Measurements from ENCODE around the gene AKR1A1.
"Not testable (repeated sequence)": the region's sequence is repeated elsewhere in the genome, so short reads cannot be mapped to it uniquely, and the experiment has no call there.

The AKR1A1 gene

DNA sequence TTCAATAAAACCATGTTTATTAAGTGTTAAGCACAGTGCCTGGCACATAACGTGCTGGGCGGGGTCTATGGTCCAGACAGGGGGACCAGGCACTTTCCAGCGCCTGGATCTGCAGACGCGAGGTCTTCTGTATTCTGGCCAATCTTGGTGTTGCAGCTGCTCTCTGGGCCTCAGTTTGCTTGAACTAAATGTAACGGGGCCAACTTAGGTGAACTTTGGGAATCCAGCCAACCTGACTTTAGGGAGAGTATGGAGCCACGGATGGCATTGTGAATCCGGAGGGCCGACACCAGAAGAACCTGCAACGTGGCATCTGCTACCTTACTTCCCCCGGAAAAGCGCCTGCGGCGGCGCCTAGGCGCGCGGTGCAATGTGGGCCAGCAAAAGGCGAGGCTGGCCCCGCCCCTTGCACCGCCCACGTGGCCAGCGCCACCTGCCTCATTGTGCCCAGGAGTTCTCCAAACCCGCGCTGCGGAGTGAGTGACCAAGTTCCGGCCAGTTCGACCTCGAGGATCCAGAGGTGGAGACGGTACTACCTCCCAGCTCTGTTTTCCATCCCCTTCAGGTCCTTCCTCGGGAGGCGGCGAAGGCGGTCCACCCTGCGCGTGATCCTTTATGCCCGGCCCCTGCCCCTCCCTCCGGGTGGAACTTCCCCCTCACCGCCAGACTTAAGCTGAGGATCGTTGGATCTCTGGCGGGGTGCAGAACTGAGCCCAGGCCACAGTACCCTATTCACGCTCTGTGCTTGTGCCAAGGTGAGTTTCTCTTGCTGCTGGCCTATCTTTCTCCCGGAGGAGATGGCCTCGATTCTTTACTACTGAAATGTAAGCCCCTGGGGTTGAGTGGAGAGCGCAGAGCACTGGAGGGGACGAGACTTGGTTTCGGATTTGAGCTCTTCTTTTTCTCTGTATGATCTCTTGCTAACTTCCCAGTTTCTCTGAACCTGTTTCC, at the start of gene AKR1A1:
Gene AKR1A1 (plus strand): TSS at position 426 of the 951 bp plus-strand sequence. CDS start 10,969 bp downstream, outside the sequence.
- peak; percentile 86 for DNase-seq (ENCODE audit: low spot score)

DNA sequence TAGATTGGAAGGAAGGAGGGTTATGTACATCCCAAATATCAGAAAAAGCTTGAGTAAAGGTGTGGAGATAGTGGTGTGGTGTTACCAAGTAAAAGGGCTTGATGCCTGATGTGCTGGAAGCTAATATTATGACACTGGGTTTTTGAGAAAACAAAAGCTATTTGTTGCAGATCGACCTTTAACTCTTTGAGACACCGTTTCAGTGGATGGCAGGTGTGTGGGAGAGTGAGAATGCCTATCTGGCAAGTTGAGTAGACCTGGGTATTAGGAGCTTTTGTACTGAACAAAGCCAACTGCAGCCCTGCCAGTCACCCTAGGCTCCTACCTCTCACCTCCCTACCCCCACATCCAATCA, 49.1 kb upstream of the AKR1A1 start:
- no peak for DNase-seq (ENCODE audit: low spot score)

DNA sequence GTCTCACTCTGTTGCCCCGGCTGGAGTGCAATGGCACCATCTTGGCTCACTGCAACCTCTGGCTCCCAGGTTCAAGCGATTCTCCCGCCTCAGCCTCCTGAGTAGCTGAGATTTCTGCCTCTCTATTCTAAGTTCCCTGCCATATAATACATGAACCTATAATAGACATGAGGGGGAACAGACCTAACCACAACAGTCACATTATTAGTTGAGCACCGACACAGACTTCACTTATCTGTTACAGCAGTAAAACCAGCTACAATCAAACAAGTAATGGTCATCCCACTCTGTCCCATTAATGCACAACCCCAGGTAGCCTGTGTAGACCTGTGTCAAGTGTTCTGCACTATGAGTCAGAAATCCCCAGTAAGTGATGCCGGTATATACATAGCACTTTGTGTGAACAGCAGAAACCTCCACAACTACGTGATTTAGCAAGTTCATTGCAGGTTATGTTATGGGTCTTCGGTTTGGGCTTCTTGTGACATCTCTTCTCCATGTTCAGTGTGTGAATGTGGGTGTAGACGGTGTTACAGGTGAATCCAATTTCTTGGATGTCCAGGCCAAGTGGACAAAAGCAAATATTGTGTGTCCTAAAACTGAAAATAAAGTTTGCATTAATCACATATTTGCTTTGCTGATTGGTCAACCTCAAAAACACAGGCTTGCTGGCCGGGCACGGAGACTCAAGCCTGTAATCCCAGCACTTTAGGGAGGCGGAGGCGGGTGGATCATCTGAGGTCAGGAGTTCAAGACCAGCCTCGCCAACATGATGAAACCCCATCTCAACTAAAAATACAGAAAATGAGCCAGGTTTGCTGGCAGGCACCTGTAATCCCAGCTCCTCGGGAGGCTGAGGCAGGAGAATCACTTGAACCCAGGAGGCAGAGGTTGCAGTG, 46.9 kb upstream of the AKR1A1 start:
- DNase-seq (ENCODE audit: low spot score) = no peak

GRCh38 chr1:45507195-45507594, 43.4 kb upstream of the AKR1A1 start:
- no peak for DNase-seq (ENCODE audit: low spot score)

GRCh38 chr1:45507893-45508292, 42.7 kb upstream of the AKR1A1 start:
- no peak for DNase-seq (ENCODE audit: low spot score)

GRCh38 chr1:45508295-45509151, 42.1 kb upstream of the AKR1A1 start:
- DNase-seq (ENCODE audit: low spot score) = no peak

DNA sequence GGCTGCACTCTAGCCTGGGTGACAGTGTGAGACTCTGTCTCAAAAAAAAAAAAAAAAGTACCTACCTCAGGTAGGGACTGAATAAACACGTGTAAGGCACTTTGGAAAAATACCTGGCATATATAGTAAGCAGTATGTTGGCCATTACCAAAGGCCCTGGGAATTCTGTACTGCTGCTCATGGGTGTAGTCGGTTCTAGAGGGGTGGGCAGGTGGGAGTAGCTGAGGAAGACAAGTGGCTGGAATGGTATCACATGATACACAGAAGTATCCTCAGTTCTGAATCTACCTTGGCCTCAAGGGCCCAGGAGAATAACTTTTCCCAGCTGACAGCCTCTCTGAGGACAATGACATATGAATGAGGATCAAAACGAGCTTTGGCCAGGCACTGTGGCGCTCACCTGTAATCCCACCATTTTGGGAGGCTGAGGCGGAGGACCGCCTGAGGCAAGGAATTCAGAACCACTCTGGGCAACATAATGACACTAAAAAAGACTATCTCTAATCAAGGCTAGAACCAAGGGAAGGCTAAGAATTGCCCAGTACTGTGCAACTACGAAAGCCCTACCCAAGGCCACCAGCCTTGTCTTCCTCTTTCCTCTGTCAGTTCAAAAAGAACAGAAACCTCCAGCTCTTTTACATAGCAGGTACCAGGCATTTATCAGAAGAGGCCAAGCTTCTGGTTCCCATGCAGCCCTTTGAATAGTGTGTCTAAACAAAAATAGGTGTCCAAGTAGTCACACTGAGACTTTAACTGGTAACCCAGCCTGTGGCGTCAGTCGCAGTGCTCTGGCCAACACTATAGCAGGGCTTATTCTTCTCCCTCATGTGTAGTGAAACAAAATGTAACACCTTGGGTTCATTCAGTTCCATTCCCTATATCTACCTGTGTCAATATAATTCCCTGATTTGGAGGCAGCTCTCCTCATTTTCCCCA, 40.3 kb upstream of the AKR1A1 start:
- DNase-seq (ENCODE audit: low spot score) = no peak

DNA sequence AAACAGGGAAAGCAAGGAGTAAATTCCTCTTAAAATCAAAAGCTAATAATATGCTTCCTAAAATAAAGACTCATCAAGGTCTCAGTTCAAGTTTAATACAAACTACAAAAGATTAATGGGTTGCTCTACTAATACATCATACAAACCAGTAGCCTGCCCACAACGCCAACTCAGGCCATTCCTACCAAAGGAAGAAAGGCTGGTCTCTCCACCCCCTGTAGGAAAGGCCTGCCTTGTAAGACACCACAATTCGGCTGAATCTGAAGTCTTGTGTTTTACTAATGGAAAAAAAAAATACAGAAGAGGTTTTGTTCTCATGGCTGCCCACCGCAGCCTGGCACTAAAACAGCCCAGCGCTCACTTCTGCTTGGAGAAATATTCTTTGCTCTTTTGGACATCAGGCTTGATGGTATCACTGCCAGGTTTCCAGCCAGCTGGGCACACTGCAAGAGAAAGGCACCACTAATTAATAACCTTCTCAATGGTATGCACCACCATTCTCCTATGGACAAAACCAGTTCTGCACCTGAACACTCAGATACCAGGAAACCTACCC, 39.6 kb upstream of the AKR1A1 start:
- DNase-seq (ENCODE audit: low spot score) = no peak

DNA sequence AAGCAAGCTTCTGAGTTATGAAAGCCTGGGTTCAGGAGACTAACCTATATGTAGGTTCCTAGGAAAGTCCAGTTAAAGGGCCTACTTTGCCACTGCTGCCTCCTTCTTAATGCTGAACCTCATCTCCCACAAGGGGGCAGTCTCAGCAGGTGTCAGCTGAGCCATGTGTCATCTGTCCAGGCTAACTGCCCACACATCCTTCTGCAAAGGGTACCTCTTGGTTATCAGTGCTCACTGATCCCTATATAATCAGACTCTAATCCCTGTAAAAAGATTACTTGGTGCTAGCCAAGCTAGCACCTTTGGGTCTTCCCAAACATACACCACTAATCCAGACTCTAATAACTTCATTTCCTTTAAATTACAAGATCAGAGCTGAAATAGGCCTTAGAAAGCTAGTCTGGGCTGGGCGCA, 38.0 kb upstream of the AKR1A1 start:
- peak; percentile 33 for DNase-seq (ENCODE audit: low spot score)

GRCh38 chr1:45513532-45514260, 36.9 kb upstream of the AKR1A1 start:
- DNase-seq (ENCODE audit: low spot score) = not testable (repeated sequence)

- no peak for DNase-seq (ENCODE audit: low spot score)
These were observed 34.6 kb upstream of the AKR1A1 start for GRCh38 chr1:45516036-45516435.

GRCh38 chr1:45516465-45516864, 34.2 kb upstream of the AKR1A1 start:
- DNase-seq (ENCODE audit: low spot score) = no peak

DNA sequence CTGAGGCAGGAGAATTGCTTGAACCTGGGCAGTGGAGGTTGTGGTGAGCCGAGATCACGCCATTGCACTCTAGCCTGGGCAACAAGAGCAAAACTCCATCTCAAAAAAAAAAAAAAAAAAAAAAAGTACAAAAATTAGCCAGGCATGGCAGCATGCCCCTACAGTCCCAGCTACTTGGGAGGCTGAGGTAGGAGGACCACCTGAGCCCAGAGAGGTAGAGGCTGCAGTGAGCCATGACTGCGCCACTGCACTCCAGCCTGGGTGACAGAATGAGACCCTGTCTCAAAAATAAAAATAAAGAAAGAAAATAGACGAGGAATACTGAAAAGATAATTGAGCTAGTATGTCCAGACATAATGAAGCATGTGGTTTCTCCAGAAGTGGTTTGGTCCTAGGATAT, 32.3 kb upstream of the AKR1A1 start:
- not testable (repeated sequence) for DNase-seq (ENCODE audit: low spot score)

- DNase-seq (ENCODE audit: low spot score) = no peak
These were observed 31.7 kb upstream of the AKR1A1 start for GRCh38 chr1:45518910-45519309.

DNA sequence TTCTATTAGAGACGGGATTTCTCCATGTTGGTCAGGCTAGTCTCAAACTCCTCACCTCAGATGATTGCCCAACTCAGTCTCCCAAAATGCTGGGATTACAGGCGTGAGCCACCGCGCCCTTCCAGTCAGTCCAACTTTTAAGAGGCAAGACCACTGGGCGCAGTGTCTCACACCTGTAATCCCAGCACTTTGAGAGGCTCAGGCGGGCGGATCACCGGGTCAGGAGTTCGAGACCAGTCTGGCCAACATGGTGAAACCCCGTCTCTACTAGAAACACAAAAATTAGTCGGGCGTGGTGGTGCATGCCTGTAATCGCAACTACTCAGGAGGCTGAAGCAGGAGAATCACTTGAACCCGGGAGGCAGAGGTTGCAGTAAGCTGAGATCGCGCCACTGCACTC, 30.9 kb upstream of the AKR1A1 start:
- DNase-seq (ENCODE audit: low spot score) = not testable (repeated sequence)

DNA sequence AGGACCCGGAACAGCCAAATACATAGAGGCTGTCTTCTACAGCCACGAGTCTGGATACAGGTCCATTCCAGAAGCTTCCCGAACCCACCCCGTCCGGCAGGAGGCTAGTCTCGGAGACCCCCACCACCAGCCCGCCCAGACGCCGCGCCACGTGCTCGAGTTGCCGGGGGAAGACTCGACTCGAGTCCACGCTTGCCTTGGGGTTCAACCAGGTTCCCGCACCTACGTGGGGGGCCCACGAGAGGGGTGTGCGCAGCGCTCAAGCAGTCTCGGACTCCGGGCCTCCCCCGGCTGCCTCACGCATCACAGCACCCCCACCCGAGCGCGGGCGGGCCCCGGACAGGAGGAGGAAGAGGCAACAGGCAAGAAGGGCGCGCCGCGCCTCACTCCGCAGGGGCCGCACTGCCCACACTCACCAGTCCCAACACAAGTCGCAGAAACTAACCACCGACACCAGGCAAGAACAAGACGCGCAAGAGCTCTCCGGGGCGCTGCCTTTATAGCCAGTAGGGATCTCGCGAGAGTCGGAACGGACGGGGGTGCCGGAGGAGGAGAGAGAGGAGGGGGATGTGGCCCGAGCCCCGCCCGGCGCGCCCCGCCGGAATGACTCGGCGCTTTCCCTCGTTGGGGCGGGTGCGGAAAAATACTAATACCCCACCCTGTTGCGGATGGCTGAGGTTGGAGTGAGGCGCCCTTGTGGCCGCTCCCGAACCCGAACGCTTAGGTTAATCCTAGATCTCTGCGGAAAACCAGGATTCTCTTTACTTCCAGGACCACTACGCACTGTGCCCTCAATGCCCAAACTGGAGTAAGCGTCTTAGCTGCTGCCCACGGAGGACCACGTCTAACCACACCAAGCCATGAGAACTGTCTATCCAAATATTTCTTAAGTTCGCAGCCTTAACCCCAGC, 29.0 kb upstream of the AKR1A1 start, which contains the start of gene PRDX1:
Gene PRDX1 (minus strand): TSS at position 472 of the 911 bp plus-strand sequence. CDS start 2,841 bp downstream, outside the sequence.
- peak; percentile 92 for DNase-seq (ENCODE audit: low spot score)

GRCh38 chr1:45522324-45523104, 28.1 kb upstream of the AKR1A1 start:
- DNase-seq (ENCODE audit: low spot score) = no peak

DNA sequence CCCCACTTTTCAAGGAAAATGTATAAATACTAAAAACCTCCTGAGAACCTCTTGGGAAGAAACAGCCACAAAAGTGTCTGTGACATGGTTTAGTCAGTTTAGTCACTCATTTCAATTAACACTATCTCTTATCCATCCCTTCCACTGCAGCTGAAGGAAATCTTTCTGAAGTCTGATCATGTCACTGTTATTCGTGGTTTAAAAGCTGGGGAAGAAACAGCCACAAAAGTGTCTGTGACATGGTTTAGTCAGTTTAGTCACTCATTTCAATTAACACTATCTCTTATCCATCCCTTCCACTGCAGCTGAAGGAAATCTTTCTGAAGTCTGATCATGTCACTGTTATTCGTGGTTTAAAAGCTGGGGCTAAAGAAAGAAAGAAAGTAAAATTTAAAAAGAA, 27.1 kb upstream of the AKR1A1 start:
- not testable (repeated sequence) for DNase-seq (ENCODE audit: low spot score)
